Fibroblast of lung (primary cell): ENCODE results near the gene NR3C2.

Source experiments
- CTCF ChIP-seq, 2 donors: IDR thresholded peaks in 1 of 2; conservative IDR thresholded peaks in 1 of 2; 1 replicate in 1 of 2; 2 replicates in 1 of 2; pipeline ENCODE4 v1.5.1; 2011 to 2012; ENCODE audit warnings: low read length in 2 of 2, control low read depth in 1 of 2, inconsistent platforms in 1 of 2, low read depth in 1 of 2, mild to moderate bottlenecking in 1 of 2
- EZH2 ChIP-seq: IDR thresholded peaks from 2 replicates; pipeline ENCODE4 v1.5.1; 2012; ENCODE audit warnings: low read length, control low read depth, mild to moderate bottlenecking; ENCODE audit errors: missing control alignments

- TF ChIP-seq CTCF (conservative IDR thresholded peaks at IDR 0.05 in 1 of 2, IDR thresholded peaks at IDR 0.05 in 1 of 2; ENCODE audit: low read depth in 1 of 2, low read length in 2 of 2) (no peak), EZH2 (no peak)
Measured at GRCh38 chr4:148454835-148455234, 12.6 kb upstream of the NR3C2 start.
